SK-N-DZ (cell line): ENCODE results near the gene CPNE4. TPM values are rescaled to one million over a fixed set of nuclear protein-coding genes. Genes with fewer than 3 reads are reported as not detected.
"Not testable (repeated sequence)": the region's sequence is repeated elsewhere in the genome, so short reads cannot be mapped to it uniquely, and the experiment has no call there.

Experiments
- DNase-seq: peaks from one replicate; pipeline ENCODE4 v3.0.0-alpha.2; 2015; ENCODE audit warnings: low spot score
- polyA plus RNA-seq, 2 experiments: library from polyadenylated mRNA; depleted of rRNA; stranded (reverse); fragments of >200 nt; gene quantifications; 2 replicates each; pipeline ENCODE4 v1.2.3, GENCODE V29; 2014

CPNE4 gene
- 0.31 and 2.3 TPM in 2 replicates for polyA plus RNA-seq (2014; cell fraction: cytosol; rRNA removed)
- 0.17 and 0.62 TPM in 2 replicates for polyA plus RNA-seq (2014; cell fraction: nucleus; rRNA removed)

- DNase-seq: peak; percentile 79
These were observed at the start of gene CPNE4 for GRCh38 chr3:132034486-132035464. Gene CPNE4, minus strand, starts transcription at chr3:132035014.

- no peak for DNase-seq
These were observed 48.9 kb upstream of the CPNE4 start for GRCh38 chr3:132083583-132084279.

- no peak for DNase-seq
These were observed 48.3 kb upstream of the CPNE4 start for GRCh38 chr3:132083159-132083558.

DNA sequence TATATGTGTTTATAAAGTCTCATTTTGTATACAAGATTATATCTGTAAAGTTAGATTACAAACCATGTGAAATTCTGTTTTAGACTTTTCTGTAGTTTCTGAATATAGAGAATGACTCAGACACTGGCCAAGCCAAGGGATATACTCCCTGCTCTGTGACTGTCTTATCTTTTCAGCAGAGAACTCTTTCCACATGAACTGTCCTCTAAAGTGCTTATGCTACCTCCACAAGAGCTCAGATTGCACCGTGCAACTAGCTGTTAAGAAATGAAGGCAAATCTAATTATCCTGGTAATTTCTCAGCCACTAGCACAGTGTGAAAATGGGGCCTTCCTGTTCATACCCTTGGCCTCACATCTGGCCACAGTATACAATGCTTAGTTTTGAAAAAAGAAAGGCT is 44.3 kb upstream of the CPNE4 start:
- no peak for DNase-seq

DNA sequence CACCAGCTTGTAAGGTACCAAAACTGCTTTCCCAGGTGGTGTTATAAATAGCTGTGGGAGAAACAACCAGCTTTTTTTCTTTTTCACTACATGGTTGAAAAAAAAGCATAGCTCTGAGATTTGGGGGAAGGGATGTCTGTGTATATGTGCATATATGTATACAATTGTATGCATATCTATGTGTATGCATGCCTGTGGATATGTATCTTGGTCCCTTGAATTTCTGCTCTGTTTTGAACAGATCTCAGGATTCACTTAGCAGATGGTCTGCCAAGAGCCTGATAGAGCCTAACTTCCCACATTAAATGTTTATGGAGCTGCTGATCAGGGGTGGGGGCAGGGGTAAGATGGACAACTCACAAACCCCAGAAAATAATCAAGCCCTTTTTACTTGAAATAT is 39.0 kb upstream of the CPNE4 start:
- no peak for DNase-seq

DNA sequence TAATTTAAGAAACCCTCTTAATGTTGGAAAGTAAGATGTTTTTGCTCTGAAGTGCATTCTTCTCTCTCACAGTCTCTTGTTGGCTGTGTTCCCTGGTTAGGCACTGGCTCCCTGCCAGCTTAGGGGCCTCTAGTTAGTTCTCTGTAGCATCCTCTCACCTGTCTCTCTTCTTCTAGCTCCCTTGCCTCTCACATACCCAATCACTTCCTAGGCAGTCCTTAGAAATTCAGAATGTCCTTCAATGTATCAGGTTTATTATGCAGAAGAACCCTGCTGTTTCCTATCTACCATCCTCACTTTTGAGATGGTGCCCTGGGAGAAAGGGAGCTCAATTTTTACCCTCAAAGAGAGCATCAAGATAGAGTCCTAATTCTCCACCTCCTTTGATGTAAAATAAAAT is 36.2 kb upstream of the CPNE4 start:
- DNase-seq: no peak

DNA sequence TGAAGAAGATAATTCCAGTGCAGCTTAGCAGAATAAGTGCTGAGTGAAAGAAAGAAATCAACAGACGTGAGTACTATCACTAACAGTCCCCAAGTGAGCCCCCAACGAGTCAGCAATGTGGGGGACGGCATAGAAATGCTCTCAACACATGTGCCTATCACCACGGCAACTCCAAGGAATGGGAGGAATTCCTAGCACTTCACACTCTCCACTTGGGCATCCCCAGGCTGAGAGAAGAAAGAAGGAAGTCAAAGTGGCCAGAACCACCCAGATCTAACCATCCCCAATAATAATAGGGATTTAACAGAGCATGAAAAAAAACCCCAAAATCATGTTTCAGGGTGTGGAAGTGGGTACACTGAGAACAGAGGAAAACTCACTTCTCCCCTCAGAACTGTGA is 29.3 kb upstream of the CPNE4 start:
- DNase-seq: no peak

- no peak for DNase-seq
These were observed 27.7 kb upstream of the CPNE4 start for GRCh38 chr3:132062535-132062934.

DNA sequence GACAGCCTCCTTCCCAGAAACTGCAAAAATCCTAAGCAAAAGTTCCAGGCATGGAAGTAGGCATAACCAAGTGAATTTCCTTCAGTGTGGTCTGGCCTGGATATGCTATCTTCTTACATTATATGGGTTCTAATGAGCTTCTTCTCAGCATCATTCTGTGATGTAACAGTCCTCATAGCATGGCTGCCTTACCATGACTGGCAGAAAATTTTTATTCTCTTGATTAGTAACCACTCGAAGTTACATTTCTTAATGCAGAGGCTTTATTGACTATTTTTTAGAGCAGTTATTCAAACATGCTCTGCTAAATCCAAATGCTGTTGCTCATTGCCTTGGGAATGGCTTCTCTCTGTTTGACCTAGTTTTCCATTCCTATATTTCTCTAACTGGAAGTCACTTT is 21.1 kb upstream of the CPNE4 start:
- no peak for DNase-seq

GRCh38 chr3:132047209-132047608 is 12.4 kb upstream of the CPNE4 start:
- no peak for DNase-seq

DNA sequence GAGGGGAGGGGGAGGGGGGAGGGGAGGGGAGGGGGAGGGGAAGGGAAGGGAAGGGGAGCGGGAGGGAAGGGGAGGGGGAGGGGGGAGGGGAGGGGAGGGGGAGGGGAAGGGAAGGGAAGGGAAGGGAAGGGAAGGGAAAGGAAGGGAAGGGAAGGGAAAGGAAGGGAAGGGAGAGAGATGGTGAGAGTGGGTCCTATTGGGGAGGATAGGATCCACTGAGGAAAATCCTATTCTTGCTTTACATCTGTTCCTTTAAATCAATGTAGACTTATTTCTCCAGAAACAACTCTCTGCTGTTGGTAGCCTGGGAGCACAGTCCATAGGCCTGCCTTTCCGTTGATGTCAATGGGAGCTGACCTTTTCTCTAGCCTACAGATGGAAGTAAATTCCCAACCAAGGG is 10.1 kb upstream of the CPNE4 start:
- DNase-seq: not testable (repeated sequence)

DNA sequence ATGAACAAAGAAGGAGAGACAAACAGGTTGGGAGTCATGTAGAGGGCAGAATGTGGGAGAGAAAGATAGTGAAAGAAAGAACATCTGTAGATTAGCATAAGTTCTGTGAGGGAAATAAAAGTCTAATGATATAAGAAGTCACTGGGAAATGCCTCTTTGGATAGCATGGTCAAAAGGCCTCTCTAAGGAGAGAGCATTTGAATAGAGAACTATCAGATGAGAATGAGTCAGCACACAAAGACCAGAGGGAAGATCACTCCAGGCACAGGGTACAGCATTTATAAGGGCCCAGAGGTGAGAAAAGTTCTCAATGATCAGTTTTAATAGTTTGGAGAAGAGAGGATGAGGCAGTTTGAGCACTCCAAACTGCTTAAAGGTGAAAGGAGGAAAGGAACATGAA is 7.9 kb upstream of the CPNE4 start:
- no peak for DNase-seq

DNA sequence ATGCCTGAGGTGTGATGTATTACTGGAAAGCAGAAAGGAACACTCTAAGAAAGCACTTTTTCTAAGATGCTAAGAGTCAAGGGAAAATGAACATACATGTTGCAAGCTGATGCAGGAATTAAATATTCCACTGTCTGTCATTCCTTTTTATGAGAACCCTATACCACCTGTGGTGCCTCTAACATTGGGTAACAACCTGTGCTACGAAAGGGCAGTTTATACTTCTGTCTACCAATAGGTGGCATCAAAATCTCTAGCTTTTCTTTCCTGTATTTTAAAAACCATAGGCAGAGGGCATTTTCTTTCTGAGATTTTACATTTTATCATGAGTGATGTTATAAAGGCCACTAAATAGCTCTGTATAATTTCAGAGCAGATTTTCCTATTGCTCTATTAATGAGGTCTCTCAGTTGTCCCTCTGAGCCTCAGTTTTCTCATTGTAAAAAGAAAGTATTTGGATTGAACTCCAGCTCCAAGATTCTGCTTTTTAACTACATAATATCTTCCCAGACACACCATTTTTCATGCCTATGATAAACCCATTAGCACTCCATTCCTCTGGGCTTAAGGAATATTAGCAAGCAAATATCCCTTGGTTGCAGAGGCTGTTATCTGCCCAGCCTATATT is 3.5 kb upstream of the CPNE4 start:
- DNase-seq: peak; percentile 26

DNA sequence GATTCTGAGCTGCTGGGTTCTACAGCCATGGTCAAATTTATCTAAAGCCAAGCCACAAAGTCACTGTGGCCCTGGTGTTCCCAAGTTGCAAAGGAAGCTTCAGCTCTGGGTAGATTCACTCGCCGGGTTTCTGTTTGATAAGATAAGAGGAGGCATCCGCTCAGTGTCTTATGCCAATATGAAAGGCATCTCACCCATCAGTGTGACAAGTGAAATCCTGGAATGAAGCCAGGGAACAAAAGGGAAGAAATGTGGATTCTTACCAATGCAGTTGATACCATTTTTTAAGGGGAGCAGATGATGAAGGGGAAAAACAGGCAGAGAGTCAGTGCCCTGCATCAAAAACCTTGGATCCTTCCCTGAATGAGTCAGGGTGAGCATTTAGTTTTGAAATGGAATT is 2.8 kb upstream of the CPNE4 start:
- no peak for DNase-seq

DNA sequence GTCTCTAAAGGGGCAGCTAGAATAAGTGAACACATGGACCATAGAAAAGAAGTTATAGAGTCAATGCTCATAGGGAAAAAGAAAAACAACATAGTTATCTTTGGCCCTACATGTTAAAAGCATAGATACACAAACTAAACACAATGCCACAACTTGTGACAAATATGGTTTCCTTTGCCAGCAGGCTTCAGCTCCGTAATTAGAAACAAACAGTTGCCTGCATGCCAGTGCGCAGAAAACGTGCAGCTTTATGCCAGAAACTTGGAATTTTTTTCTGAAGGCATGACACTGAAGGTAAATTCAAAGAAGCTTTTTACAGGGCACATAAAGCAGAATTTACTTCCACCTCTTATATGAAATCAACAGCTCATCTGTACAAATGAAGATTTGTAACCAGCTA is 2.2 kb upstream of the CPNE4 start:
- no peak for DNase-seq

DNA sequence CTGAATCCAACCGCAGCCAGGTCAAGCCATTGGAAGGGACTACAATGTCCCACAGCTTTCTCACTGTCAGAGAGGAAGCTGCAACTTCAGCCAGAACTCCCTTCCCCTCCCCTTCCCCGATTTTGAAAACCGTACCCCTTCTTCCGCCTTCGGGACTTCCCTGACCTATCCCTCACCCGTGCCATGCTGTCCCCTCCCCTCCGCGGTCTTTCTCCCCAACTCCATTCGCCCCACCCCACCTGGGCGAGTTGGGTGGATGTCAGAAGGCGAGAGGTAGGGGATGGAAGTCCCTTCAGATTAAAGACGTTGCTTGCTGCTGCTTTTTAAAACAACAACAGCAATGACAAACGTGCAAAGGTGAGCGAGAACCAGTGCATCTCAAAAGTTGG is 723 bp downstream of the CPNE4 start:
- no peak for DNase-seq

GRCh38 chr3:132033471-132033870 is 1.3 kb downstream of the CPNE4 start:
- DNase-seq: no peak

- DNase-seq: no peak
These were observed 1.9 kb downstream of the CPNE4 start for GRCh38 chr3:132032959-132033358.

DNA sequence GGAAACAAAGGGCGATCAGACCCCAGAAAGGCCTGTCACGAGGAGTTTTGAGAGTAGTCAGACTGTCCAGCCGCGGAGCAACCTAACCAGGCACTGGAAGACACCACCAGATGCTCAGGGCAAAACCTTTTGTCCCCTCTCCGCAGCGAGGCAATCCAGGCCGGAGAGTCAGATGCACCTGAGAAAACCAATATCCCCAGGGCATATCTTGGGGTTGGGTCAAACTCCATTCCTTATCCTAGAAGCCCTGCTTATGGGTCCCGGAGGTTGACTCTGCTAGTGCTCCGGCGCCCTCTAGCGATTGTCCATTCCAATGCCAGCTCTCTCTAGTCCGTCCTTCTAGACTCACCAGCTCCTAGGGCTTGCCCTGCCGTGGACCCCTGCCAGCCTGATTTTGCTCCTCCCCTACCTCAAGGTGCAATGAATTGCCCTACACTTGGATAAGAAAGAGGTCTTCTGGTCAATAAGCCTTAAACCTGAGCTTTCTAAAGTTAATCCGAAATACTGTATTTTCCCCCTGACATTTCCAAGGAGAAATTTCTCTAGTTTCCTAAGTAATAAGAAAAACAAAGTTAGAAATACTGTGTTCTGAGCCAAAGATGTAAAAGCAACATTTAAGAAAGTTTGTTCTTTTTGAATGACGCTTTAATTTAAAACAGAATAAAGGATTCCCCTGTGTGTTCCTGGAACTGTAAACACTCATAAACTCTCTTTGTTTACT is 5.5 kb downstream of the CPNE4 start:
- peak; percentile 85 for DNase-seq

- DNase-seq: no peak
These were observed 11.9 kb downstream of the CPNE4 start for GRCh38 chr3:132022914-132023313.

DNA sequence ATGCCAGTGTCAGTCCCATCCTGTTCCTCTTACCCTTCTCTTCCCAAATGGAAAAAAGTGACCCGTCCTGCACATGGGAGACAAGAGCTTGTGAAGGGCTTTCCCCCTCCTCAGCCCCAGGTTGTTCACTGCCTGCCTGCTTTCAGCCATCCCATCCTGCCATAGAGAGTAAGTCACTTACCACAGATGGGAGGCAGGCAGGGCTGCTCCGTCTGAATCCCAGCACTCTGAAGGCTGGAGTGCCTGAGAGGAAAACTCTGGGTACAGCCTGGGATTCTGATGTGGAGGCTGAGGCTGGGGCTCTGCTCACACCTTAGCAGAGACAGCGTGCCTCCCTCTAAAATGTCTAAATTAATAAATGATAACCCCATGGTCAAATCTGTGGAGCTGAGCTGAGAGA is 14.8 kb downstream of the CPNE4 start:
- no peak for DNase-seq

GRCh38 chr3:132017137-132017536 is 17.7 kb downstream of the CPNE4 start:
- no peak for DNase-seq
